ENCODE data around the gene ARNT2.

DNA sequence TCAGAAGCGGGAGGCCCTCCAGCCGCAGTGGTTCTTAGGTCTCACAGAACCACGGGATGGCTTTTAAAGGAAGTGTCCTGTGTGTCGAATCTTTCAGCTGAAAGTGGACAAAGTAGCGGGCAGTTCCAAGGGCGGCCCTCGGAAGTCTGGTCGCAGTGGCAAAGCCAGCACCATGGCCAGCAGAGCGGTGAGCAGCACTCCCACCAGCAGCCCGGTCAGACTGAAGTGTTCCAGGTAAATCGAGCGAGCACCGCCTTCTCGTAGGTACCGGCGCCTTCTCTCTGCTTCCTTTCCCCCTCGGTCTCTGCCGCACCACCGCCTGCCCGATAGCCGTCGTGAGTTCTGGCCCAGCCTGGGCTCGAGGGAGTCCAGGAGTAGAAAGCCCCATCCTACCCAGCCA is 187.3 kb downstream of the ARNT2 start:
- no peak for TF ChIP-seq SMAD3 (CRISPR knock-in tag; IDR thresholded peaks at IDR 0.05; ENCODE audit: borderline replicate concordance)
- TF ChIP-seq, protein P1, sequence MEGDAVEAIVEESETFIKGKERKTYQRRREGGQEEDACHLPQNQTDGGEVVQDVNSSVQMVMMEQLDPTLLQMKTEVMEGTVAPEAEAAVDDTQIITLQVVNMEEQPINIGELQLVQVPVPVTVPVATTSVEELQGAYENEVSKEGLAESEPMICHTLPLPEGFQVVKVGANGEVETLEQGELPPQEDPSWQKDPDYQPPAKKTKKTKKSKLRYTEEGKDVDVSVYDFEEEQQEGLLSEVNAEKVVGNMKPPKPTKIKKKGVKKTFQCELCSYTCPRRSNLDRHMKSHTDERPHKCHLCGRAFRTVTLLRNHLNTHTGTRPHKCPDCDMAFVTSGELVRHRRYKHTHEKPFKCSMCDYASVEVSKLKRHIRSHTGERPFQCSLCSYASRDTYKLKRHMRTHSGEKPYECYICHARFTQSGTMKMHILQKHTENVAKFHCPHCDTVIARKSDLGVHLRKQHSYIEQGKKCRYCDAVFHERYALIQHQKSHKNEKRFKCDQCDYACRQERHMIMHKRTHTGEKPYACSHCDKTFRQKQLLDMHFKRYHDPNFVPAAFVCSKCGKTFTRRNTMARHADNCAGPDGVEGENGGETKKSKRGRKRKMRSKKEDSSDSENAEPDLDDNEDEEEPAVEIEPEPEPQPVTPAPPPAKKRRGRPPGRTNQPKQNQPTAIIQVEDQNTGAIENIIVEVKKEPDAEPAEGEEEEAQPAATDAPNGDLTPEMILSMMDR (IDR thresholded peaks at IDR 0.05), result no peak
- TF ChIP-seq, protein P2, sequence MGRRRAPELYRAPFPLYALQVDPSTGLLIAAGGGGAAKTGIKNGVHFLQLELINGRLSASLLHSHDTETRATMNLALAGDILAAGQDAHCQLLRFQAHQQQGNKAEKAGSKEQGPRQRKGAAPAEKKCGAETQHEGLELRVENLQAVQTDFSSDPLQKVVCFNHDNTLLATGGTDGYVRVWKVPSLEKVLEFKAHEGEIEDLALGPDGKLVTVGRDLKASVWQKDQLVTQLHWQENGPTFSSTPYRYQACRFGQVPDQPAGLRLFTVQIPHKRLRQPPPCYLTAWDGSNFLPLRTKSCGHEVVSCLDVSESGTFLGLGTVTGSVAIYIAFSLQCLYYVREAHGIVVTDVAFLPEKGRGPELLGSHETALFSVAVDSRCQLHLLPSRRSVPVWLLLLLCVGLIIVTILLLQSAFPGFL (CRISPR knock-in tag; IDR thresholded peaks at IDR 0.05; ENCODE audit: borderline replicate concordance), result no peak
- TF ChIP-seq SP1 (CRISPR knock-in tag; conservative IDR thresholded peaks at IDR 0.05), result no peak
- no peak for TF ChIP-seq TEAD1 (CRISPR knock-in tag; IDR thresholded peaks at IDR 0.05)
- no peak for TF ChIP-seq ZBTB21 (CRISPR knock-in tag; IDR thresholded peaks at IDR 0.05; ENCODE audit: borderline replicate concordance)
- no peak for TF ChIP-seq JAZF1 (CRISPR knock-in tag; IDR thresholded peaks at IDR 0.05)
- TF ChIP-seq TCF7 (CRISPR knock-in tag; IDR thresholded peaks at IDR 0.05; ENCODE audit: low read depth), result no peak
- no peak for TF ChIP-seq ATF1 (CRISPR knock-in tag; IDR thresholded peaks at IDR 0.05)
